Astrocyte of the cerebellum (primary cell): ENCODE results near the gene SP8.

Source experiments
- DNase-seq: peaks from one replicate; pipeline ENCODE4 v3.0.0-alpha.2; 2011; ENCODE audit warnings: low read depth
- H3K4me3 ChIP-seq: 2 replicates; pipeline ENCODE4 v1.5.1; 2011; ENCODE audit warnings: mild to moderate bottlenecking, low read depth, low read length, moderate library complexity
- CTCF ChIP-seq: IDR thresholded peaks from 2 replicates; pipeline ENCODE4 v1.5.1; 2012; ENCODE audit warnings: low read length, low read depth, moderate library complexity, mild to moderate bottlenecking; ENCODE audit errors: missing control alignments
- in situ Hi-C: cut with HindIII; loops from 2 replicates; pipeline ENCODE4 v1.10.0; 2017; ENCODE audit warnings: low sequenced_read_pairs

Gene SP8

GRCh38 chr7:20795361-20795760, 8.7 kb upstream of the SP8 start:
- DNase-seq = no peak
- TF ChIP-seq CTCF = no peak
- in situ Hi-C loops = no loop called here
- H3K4me3 ChIP-seq = no peak overlapping the region

GRCh38 chr7:20794676-20795075, 8.0 kb upstream of the SP8 start:
- no peak overlapping the region for H3K4me3 ChIP-seq
- no peak for TF ChIP-seq CTCF
- in situ Hi-C loops = no loop called here
- no peak for DNase-seq

- in situ Hi-C loops = no loop called here
These were observed 7.2 kb upstream of the SP8 start for GRCh38 chr7:20793694-20794394.

GRCh38 chr7:20793248-20793647, 6.6 kb upstream of the SP8 start:
- in situ Hi-C loops = no loop called here
- no peak for DNase-seq
- TF ChIP-seq CTCF = no peak
- no peak overlapping the region for H3K4me3 ChIP-seq

More at GRCh38 chr7:20793694-20794394, 7.2 kb upstream of the SP8 start:
- no peak for TF ChIP-seq CTCF
- no peak overlapping the region for H3K4me3 ChIP-seq
- DNase-seq = no peak

- no peak for TF ChIP-seq CTCF
- H3K4me3 ChIP-seq = no peak overlapping the region
- in situ Hi-C loops = no loop called here
- no peak for DNase-seq
These were observed 5.1 kb upstream of the SP8 start for GRCh38 chr7:20791538-20792434.

- TF ChIP-seq CTCF = no peak
- DNase-seq = no peak
- in situ Hi-C loops = no loop called here
- H3K4me3 ChIP-seq = no peak overlapping the region
These were observed 3.7 kb upstream of the SP8 start for GRCh38 chr7:20790375-20790774.
